ENCODE results near the gene PPP1R14B. TPM values are rescaled to one million over a fixed set of nuclear protein-coding genes. Genes with fewer than 3 reads are reported as not detected.
A peak's percentile ranks its signal among the peaks of the same experiment; 100 is the strongest.

Gene PPP1R14B
- total RNA-seq, 1 donor from 2014 or later = 82.5 TPM

- no peak for DNase-seq
Observed at GRCh38 chr11:64281957-64282770, 35.4 kb upstream of the PPP1R14B start.

- no peak for DNase-seq
Observed at GRCh38 chr11:64278576-64279190, 31.9 kb upstream of the PPP1R14B start.

GRCh38 chr11:64276653-64277431 is 30.1 kb upstream of the PPP1R14B start:
- DNase-seq = no peak

- DNase-seq = no peak
Observed at GRCh38 chr11:64275841-64276240, 29.1 kb upstream of the PPP1R14B start.

GRCh38 chr11:64275031-64275800 is 28.5 kb upstream of the PPP1R14B start:
- DNase-seq = no peak

- DNase-seq = peak; percentile 100
Observed at GRCh38 chr11:64269540-64270220, 22.9 kb upstream of the PPP1R14B start.

GRCh38 chr11:64268893-64269539 is 22.3 kb upstream of the PPP1R14B start:
- DNase-seq = no peak

- DNase-seq = peak; percentile 62
Observed at GRCh38 chr11:64268025-64268892, 21.5 kb upstream of the PPP1R14B start.

- DNase-seq = no peak
Observed at GRCh38 chr11:64267207-64267945, 20.6 kb upstream of the PPP1R14B start.

GRCh38 chr11:64266339-64266738 is 19.6 kb upstream of the PPP1R14B start:
- no peak for DNase-seq

- DNase-seq = no peak
Observed at GRCh38 chr11:64265176-64266160, 18.7 kb upstream of the PPP1R14B start.

GRCh38 chr11:64264371-64264852 is 17.7 kb upstream of the PPP1R14B start:
- DNase-seq = no peak

- no peak for DNase-seq
Observed at GRCh38 chr11:64263947-64264317, 17.2 kb upstream of the PPP1R14B start.

- no peak for DNase-seq
Observed at GRCh38 chr11:64263021-64263946, 16.5 kb upstream of the PPP1R14B start.

- no peak for DNase-seq
Observed at GRCh38 chr11:64262271-64263002, 15.7 kb upstream of the PPP1R14B start.

- no peak for DNase-seq
Observed at GRCh38 chr11:64261556-64262080, 14.9 kb upstream of the PPP1R14B start.
